Breast epithelium (tissue), 3 donors: ENCODE results near the gene PLCH2.

Experiments
- CTCF ChIP-seq, 3 donors: fragments of 450-650 bp; IDR thresholded peaks; one replicate each; pipeline ENCODE4 v1.5.1; 2016 to 2017; ENCODE audit warnings: antibody characterized with exemption in 3 of 3, mild to moderate bottlenecking in 3 of 3, moderate library complexity in 3 of 3
- POLR2A ChIP-seq: fragments of 450-650 bp; IDR thresholded peaks from one replicate; pipeline ENCODE4 v1.6.1; 2016; ENCODE audit warnings: antibody characterized with exemption, mild to moderate bottlenecking, moderate library complexity
- POLR2AphosphoS5 ChIP-seq, 3 donors: sonication (generic); formaldehyde crosslinking; IDR thresholded peaks; one replicate each; pipeline ENCODE4 v1.6.1; 2017; ENCODE audit warnings: antibody characterized with exemption in 3 of 3

- TF ChIP-seq POLR2A (no peak), CTCF (IDR thresholded peaks at IDR 0.05) (no peak), POLR2AphosphoS5 (IDR thresholded peaks at IDR 0.05) (no peak)
These were observed 32.1 kb downstream of the PLCH2 start for GRCh38 chr1:2508180-2508579.
